Subcutaneous adipose tissue (tissue), 4 donors: ENCODE results near the gene FOXP1. TPM values are rescaled to one million over a fixed set of nuclear protein-coding genes. Genes with fewer than 3 reads are reported as not detected.

Experiments
- CTCF ChIP-seq: fragments of 450-650 bp; IDR thresholded peaks from one replicate; pipeline ENCODE4 v1.5.1; 2016; ENCODE audit warnings: low read depth, mild to moderate bottlenecking, control low read depth, antibody characterized with exemption, moderate library complexity
- total RNA-seq, 4 donors: library from RNA; depleted of rRNA; stranded (reverse); fragments of >200 nt; gene quantifications; one replicate each; pipeline ENCODE4 v1.1.0, GENCODE V29; 2016

FOXP1 gene
- total RNA-seq, 4 donors from 2014 or later = 70.5 to 96.7 (median 88.0) TPM

GRCh38 chr3:70982284-70982683 lies 601.2 kb downstream of the FOXP1 start:
- no peak for TF ChIP-seq CTCF

- TF ChIP-seq CTCF = no peak
Measured at GRCh38 chr3:70981231-70981880, 602.2 kb downstream of the FOXP1 start.

- TF ChIP-seq CTCF = no peak
Measured at GRCh38 chr3:70980646-70981170, 602.8 kb downstream of the FOXP1 start.

GRCh38 chr3:70979983-70980645 lies 603.4 kb downstream of the FOXP1 start:
- no peak for TF ChIP-seq CTCF

GRCh38 chr3:70977712-70978111 lies 605.8 kb downstream of the FOXP1 start:
- no peak for TF ChIP-seq CTCF

- no peak for TF ChIP-seq CTCF
Measured at GRCh38 chr3:70974747-70975146, 608.8 kb downstream of the FOXP1 start.

- TF ChIP-seq CTCF = no peak
Measured at GRCh38 chr3:70973558-70973957, 610.0 kb downstream of the FOXP1 start.
